SJSA1 (cell line): ENCODE measurements around the gene MAML3. TPM values are rescaled to one million over a fixed set of nuclear protein-coding genes. Genes with fewer than 3 reads are reported as not detected.

ENCODE experiments used
- DNase-seq, 2 experiments: peaks; one replicate each; pipeline ENCODE4 v3.0.0-alpha.2; 2015 to 2020; ENCODE audit warnings: low spot score in 2 of 2, low read depth in 1 of 2
- H3K27ac ChIP-seq: fragments of 250-450 bp; sonication (Bioruptor Pico); 2 replicates; pipeline ENCODE4 v1.5.1; 2020; ENCODE audit warnings: mild to moderate bottlenecking, moderate library complexity
- H3K27me3 ChIP-seq: fragments of 250-450 bp; sonication (Bioruptor Pico); replicated peaks from 2 replicates; pipeline ENCODE4 v1.5.1; 2020; ENCODE audit warnings: mild to moderate bottlenecking, moderate library complexity
- H3K36me3 ChIP-seq: fragments of 250-450 bp; sonication (Bioruptor Pico); 2 replicates; pipeline ENCODE4 v1.5.1; 2020; ENCODE audit warnings: mild to moderate bottlenecking
- H3K4me1 ChIP-seq: fragments of 250-450 bp; sonication (Bioruptor Pico); replicated peaks from 2 replicates; pipeline ENCODE4 v1.6.1; 2021; ENCODE audit warnings: mild to moderate bottlenecking
- H3K4me3 ChIP-seq: fragments of 250-450 bp; sonication (Bioruptor Pico); 2 replicates; pipeline ENCODE4 v1.5.1; 2020; ENCODE audit warnings: mild to moderate bottlenecking
- H3K9me3 ChIP-seq: fragments of 250-450 bp; sonication (Bioruptor Pico); replicated peaks from 2 replicates; pipeline ENCODE4 v1.5.1; 2020; ENCODE audit warnings: mild to moderate bottlenecking
- total RNA-seq: library from RNA; depleted of rRNA; stranded (reverse); fragments of >200 nt; shearing (Covaris generic); gene quantifications from 2 replicates; pipeline ENCODE4 v1.2.3, GENCODE V29; 2014; rRNA removed

MAML3 gene
- total RNA-seq, 1 experiment from 2014 or later: 1.8 TPM

GRCh38 chr4:139669890-139670289, 484.1 kb downstream of the MAML3 start:
- Histone ChIP-seq H3K9me3 (no peaks in the 10 kb centered on the region), H3K36me3 (no peaks in the 10 kb centered on the region), H3K4me1 (peaks cover 11% of the 10 kb centered on the region), H3K27me3 (no peaks in the 10 kb centered on the region), H3K27ac (no peak overlapping the region), H3K4me3 (no peak overlapping the region)
- no peak for DNase-seq

GRCh38 chr4:139669335-139669734, 484.6 kb downstream of the MAML3 start:
- peaks cover 11% of the 10 kb centered on the region for H3K4me1 ChIP-seq
- H3K4me3 ChIP-seq: no peak overlapping the region
- H3K36me3 ChIP-seq: no peaks in the 10 kb centered on the region
- no peak for DNase-seq
- no peaks in the 10 kb centered on the region for H3K27me3 ChIP-seq
- H3K9me3 ChIP-seq: no peaks in the 10 kb centered on the region
- H3K27ac ChIP-seq: no peak overlapping the region

GRCh38 chr4:139668658-139669201, 485.3 kb downstream of the MAML3 start:
- H3K4me3 ChIP-seq: no peak overlapping the region
- no peak overlapping the region for H3K27ac ChIP-seq
- H3K9me3 ChIP-seq: no peaks in the 10 kb centered on the region
- no peaks in the 10 kb centered on the region for H3K36me3 ChIP-seq
- no peak for DNase-seq
- no peaks in the 10 kb centered on the region for H3K27me3 ChIP-seq
- peaks cover 11% of the 10 kb centered on the region for H3K4me1 ChIP-seq

- Histone ChIP-seq H3K4me3 (no peak overlapping the region), H3K27ac (no peak overlapping the region), H3K4me1 (peaks cover 11% of the 10 kb centered on the region), H3K36me3 (no peaks in the 10 kb centered on the region), H3K9me3 (no peaks in the 10 kb centered on the region), H3K27me3 (no peaks in the 10 kb centered on the region)
- DNase-seq: no peak
These were observed 485.9 kb downstream of the MAML3 start for GRCh38 chr4:139668036-139668435.

Other genes starting within 250 kb of the MAML3 start
- 143 and 153 TPM in 2 replicates for gene SCOC, start 219.5 kb upstream of the MAML3 start, total RNA-seq